Large intestine (tissue), 3 donors: Measurements from ENCODE around the gene SZRD1. TPM values are rescaled to one million over a fixed set of nuclear protein-coding genes. Genes with fewer than 3 reads are reported as not detected.

Experiments used
- DNase-seq, 2 donors: peaks; one replicate each; pipeline versions ENCODE4 v3.0.0 to v3.0.0-alpha.2; 2013
- H3K27ac ChIP-seq: one replicate; pipeline ENCODE4 v1.5.1; 2013; ENCODE audit warnings: low read length
- H3K27me3 ChIP-seq: 2 replicates; pipeline ENCODE4 v1.6.1; 2013; ENCODE audit warnings: low read length; ENCODE audit not compliant: control insufficient read depth, insufficient read depth
- H3K36me3 ChIP-seq: 2 replicates; pipeline ENCODE4 v1.6.1; 2013; ENCODE audit warnings: low read length; ENCODE audit not compliant: control insufficient read depth, insufficient read depth
- H3K4me1 ChIP-seq: one replicate; pipeline ENCODE4 v1.6.1; 2013; ENCODE audit warnings: low read length; ENCODE audit not compliant: control insufficient read depth, insufficient read depth
- H3K4me3 ChIP-seq: one replicate; pipeline ENCODE4 v1.5.1; 2013; ENCODE audit warnings: low read length
- H3K9me3 ChIP-seq: one replicate; pipeline ENCODE4 v1.6.1; 2013; ENCODE audit warnings: mild to moderate bottlenecking, low read depth, low read length, moderate library complexity; ENCODE audit not compliant: control insufficient read depth
- WGBS: methylation state at CpG from one replicate; pipeline ENCODE4 v1.1.5; 2013; ENCODE audit warnings: low lambda C conversion rate; ENCODE audit not compliant: insufficient coverage; 5-methylcytosine and 5-hydroxymethylcytosine counted together
- polyA plus RNA-seq: library from polyadenylated mRNA; unstranded; fragments of 120-200 nt; gene quantifications from one replicate; pipeline ENCODE4 v1.2.1, GENCODE V29; 2013

The SZRD1 gene
- polyA plus RNA-seq, 1 donor = 78.6 TPM

DNA sequence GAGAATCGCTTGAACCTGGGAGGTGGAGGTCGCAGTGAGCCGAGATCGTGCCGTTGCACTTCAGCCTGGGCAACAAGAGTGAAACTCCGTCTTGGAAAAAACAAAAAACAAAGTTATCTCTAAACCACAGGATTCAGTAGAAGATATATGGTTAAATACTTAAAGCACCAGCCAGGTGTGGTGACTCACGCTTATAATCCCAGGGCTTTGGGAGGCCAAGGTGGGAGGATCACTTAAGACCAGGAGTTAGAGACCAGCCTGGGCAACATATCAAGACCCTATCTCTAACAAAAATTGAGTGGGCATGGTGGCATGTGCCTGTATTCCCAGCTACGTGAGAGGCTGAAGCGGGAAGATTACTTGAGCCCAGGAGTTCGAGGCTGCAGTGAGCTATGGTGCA lies 79.1 kb downstream of the SZRD1 start:
- Histone ChIP-seq H3K27me3 (no peaks in the 10 kb centered on the region), H3K36me3 (peaks cover 71% of the 10 kb centered on the region), H3K27ac (no peak overlapping the region), H3K9me3 (no peaks in the 10 kb centered on the region), H3K4me3 (no peak overlapping the region), H3K4me1 (no peaks in the 10 kb centered on the region)
- 100% methylated on average over 2 of the region's 10 CpGs for WGBS
- DNase-seq = no peak

DNA sequence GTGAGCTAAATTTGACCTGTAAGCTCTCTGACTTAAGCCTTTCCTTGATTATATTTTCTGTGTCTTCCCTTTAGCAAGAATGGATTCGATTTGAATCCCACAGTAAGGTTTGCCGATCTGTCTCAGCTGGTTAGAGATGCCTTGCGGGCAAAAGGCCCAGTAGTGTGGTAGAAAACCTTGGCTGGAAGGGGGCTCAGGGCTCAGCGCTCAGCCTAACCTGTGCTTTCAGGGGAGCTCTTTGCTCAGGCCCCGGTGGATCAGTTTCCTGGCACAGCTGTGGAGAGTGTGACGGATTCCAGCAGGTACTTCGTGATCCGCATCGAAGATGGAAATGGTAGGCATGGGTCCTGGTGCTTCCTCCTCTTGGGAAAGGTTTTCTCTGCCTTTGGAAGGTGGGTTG lies 80.6 kb downstream of the SZRD1 start:
- Histone ChIP-seq H3K27ac (no peak overlapping the region), H3K9me3 (no peaks in the 10 kb centered on the region), H3K4me3 (no peak overlapping the region), H3K27me3 (no peaks in the 10 kb centered on the region), H3K36me3 (peaks cover 84% of the 10 kb centered on the region), H3K4me1 (no peaks in the 10 kb centered on the region)
- WGBS = no CpG with 5 or more reads among the region's 9 CpGs
- no peak for DNase-seq

Other genes with a start within 250 kb of the SZRD1 start
- gene EPHA2, start 211.2 kb upstream of the SZRD1 start, polyA plus RNA-seq = 18.5 TPM
- 12.2 TPM for gene ARHGEF19, start 154.6 kb upstream of the SZRD1 start, polyA plus RNA-seq
- 6.2 TPM for gene CPLANE2, start 130.1 kb upstream of the SZRD1 start, polyA plus RNA-seq
- 17.0 TPM for gene FBXO42, start 14.8 kb upstream of the SZRD1 start, polyA plus RNA-seq
- not detected for gene SPATA21, start 70.2 kb downstream of the SZRD1 start, polyA plus RNA-seq
- 44.5 TPM for gene NECAP2, start 73.5 kb downstream of the SZRD1 start, polyA plus RNA-seq
- gene RNU1-1, start 147.0 kb downstream of the SZRD1 start, polyA plus RNA-seq = 3.2 TPM
- 59.5 TPM for gene NBPF1, start 246.3 kb downstream of the SZRD1 start, polyA plus RNA-seq